GM12891 (cell line): ENCODE data around the gene PDGFB.

ENCODE experiments used
- DNase-seq: peaks from one replicate; pipeline ENCODE4 v3.0.0; 2011; ENCODE audit warnings: low spot score; ENCODE audit not compliant: insufficient read length
- FAIRE-seq: peaks from 2 replicates; lab custom pipeline; 2011; peaks lifted over from hg19 to GRCh38; lab: Jason Lieb, UNC
- PAX5 ChIP-seq: IDR thresholded peaks from 2 replicates; pipeline ENCODE4 v1.6.1; 2011; ENCODE audit warnings: low read length, moderate library complexity, mild to moderate bottlenecking; ENCODE audit not compliant: insufficient read depth, severe bottlenecking
- POLR2A ChIP-seq: IDR thresholded peaks from 2 replicates; pipeline ENCODE4 v1.6.1; 2011; ENCODE audit warnings: low read depth, low read length, control low read depth
- POLR2AphosphoS5 ChIP-seq: IDR thresholded peaks from 2 replicates; pipeline ENCODE4 v1.6.1; 2011; ENCODE audit warnings: low read depth, low read length, control low read depth
- POU2F2 ChIP-seq: IDR thresholded peaks from 2 replicates; pipeline ENCODE4 v1.6.1; 2011; ENCODE audit warnings: low read depth, mild to moderate bottlenecking, control low read depth, low read length, moderate library complexity
- SPI1 ChIP-seq: IDR thresholded peaks from 2 replicates; pipeline ENCODE4 v1.6.1; 2011; ENCODE audit warnings: low read depth, low read length, control low read depth
- TAF1 ChIP-seq: IDR thresholded peaks from 2 replicates; pipeline ENCODE4 v1.6.1; 2011; ENCODE audit warnings: low read depth, low read length, control low read depth

Gene PDGFB

DNA sequence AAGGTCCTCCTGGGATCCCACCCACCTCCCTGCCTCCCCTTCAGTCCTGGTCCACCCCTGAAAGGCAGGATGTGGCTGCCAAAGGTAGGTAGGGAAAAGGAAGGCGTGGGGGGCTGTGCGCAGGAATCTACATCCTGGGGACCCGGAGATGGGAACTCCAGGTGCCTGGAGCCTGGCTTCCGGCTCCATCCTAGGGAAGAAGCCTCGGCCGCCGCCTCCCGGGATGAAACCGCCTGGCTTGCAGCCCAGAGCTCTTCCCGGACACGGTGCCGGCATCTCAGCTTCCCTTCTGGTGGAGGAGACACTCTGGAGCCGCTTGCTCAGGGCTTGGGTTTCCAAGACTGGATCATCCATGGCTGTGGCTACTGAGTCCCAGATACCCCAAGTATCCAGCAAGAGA is 33.3 kb upstream of the PDGFB start:
- no peak for DNase-seq
- no peak for FAIRE-seq

DNA sequence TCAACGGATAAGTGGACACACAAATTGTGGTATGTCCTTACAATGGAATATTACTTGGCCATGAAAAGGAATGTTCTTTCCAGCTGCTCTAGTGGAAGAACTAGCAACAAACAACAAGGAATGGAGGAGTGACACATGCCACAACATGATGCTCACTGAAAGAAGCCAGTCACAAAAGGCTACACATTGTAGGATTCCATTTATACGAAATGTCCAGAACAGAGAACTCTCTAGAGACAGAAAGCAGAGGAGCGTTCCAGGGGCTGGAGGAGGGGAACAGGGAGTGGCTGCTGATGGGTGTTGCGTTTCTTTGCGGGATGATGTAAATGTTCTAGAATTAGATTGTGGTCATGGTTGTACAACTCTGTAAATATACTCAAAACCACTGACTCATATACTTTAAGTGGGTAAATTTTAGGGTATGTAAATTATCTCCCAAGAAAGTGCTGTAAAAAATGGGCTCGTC is 32.4 kb upstream of the PDGFB start:
- TF ChIP-seq POLR2AphosphoS5 (no peak), PAX5 (no peak), TAF1 (no peak), SPI1 (no peak), POU2F2 (no peak), POLR2A (no peak)
- DNase-seq = no peak
- FAIRE-seq = peak; percentile 38

More for the DNA sequence above, 33.3 kb upstream of the PDGFB start:
- TF ChIP-seq SPI1 (no peak), POU2F2 (no peak), TAF1 (no peak), POLR2AphosphoS5 (no peak), PAX5 (no peak), POLR2A (no peak)

GRCh38 chr22:39276440-39277141 is 31.8 kb upstream of the PDGFB start:
- DNase-seq = no peak
- peak; percentile 56 for FAIRE-seq

GRCh38 chr22:39275814-39276439 is 31.1 kb upstream of the PDGFB start:
- FAIRE-seq = no peak
- no peak for DNase-seq
- TF ChIP-seq POU2F2 (no peak), PAX5 (no peak), TAF1 (no peak), POLR2AphosphoS5 (no peak), SPI1 (no peak), POLR2A (no peak)

More at GRCh38 chr22:39276440-39277141, 31.8 kb upstream of the PDGFB start:
- TF ChIP-seq PAX5 = no peak
- TF ChIP-seq POLR2AphosphoS5 = no peak

- no peak for FAIRE-seq
- TF ChIP-seq PAX5 (no peak), SPI1 (no peak), POU2F2 (no peak), POLR2AphosphoS5 (no peak), TAF1 (no peak), POLR2A (no peak)
- no peak for DNase-seq
Observed at GRCh38 chr22:39273950-39274887, 29.4 kb upstream of the PDGFB start.

GRCh38 chr22:39270792-39271191 is 26.0 kb upstream of the PDGFB start:
- DNase-seq (no peak), FAIRE-seq (no peak)
- TF ChIP-seq POLR2AphosphoS5 = no peak

DNA sequence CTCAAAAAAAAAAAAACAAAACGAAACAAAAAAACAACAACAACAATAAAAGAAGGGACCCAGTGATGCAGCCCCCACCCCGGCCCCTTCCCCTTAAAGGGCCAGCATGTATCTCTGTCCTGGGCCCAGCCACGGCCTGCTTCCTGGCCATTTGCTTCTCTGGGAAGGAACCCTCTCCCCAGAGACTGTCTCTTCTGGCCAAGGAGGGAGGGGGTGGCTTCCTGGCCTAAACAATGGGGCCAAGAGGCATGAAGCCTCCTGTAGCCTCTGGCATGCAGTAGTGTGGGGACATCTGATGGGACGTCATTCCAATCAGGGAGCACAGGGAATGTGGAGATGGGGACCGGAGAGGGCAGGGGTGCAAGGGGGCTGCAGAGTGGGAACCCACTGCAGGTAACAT is 25.5 kb upstream of the PDGFB start:
- no peak for TF ChIP-seq POU2F2
- no peak for TF ChIP-seq POLR2A
- TF ChIP-seq PAX5 = no peak
- TF ChIP-seq SPI1 = no peak
- no peak for TF ChIP-seq POLR2AphosphoS5
- TF ChIP-seq TAF1 = no peak
- DNase-seq (no peak), FAIRE-seq (no peak)

DNA sequence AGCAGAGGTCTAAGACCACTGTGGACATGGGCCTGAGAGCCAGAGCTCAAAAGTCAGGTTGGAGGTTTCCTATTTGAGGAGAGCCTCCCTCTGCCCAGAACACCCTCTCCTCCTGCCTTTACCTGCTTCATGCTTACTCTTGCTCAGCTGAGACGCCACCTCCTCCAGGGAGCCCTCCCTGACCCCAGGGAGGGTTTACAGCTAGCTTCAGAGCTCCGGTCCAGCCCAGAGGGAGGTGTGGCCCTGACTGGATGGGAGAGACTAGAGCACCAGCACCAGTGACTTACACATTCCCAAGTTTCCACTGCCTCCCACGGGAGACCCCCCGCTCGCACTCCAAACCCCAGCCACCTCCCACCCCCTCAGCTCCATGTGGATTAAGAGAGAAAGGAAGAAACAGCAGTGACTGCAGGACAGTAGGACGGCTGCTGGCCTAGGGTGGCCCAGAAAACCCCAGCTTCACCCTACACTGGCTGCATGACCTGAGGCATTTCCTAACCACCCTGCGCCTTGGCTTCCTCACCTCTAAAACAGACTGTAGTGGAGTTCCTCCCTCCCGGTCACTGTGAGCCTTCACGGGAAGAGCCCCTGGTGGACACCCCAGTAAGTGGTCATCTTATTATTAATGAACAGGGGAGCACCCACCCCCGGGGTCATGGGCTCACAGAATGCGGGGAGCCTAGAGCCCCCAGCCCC is 24.5 kb upstream of the PDGFB start:
- FAIRE-seq = no peak
- no peak for TF ChIP-seq POU2F2
- no peak for TF ChIP-seq POLR2AphosphoS5
- TF ChIP-seq POLR2A = no peak
- TF ChIP-seq TAF1 = no peak
- no peak for TF ChIP-seq SPI1
- no peak for TF ChIP-seq PAX5
- no peak for DNase-seq

DNA sequence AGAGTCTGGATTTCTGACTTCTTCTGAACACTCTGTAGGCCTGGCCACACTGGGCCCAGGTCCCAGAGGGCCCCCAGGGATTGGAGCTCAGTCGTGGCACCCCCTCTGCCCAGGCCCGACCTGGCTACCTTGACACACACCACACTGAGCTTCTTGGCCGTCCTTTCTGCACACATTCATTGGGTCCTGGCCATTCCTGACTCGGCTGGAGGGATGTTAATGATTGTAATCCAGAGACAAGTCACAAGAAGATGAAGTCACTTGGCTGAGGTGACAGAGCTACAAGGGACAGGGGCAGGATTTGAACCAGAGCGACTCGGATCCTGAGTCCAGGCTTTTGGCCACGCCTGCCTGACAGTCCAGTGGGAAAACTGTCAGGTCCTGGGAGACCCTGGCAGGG is 23.9 kb upstream of the PDGFB start:
- DNase-seq (no peak), FAIRE-seq (no peak)
- TF ChIP-seq PAX5 = no peak
- TF ChIP-seq POLR2AphosphoS5 = no peak
- TF ChIP-seq SPI1 = no peak
